AG04449 (cell line): Measurements from ENCODE around the gene SLAMF8.

Source experiments
- CTCF ChIA-PET: fragments of 350-600 bp; formaldehyde crosslinking; extraction: SDS; loops from one replicate; lab custom pipeline; 2021; ENCODE audit warnings: antibody characterized with exemption; lab: Yijun Ruan, JAX
- POLR2A ChIA-PET: fragments of 400-600, 350-600 bp; formaldehyde crosslinking; extraction: SDS; loops from one replicate; lab custom pipeline; 2020; ENCODE audit warnings: antibody characterized with exemption, inconsistent platforms; lab: Yijun Ruan, JAX
- DNase-seq: peaks from one replicate; pipeline ENCODE4 v3.0.0-alpha.2; 2010; ENCODE audit warnings: low read depth, low spot score
- H3K4me3 ChIP-seq: 2 replicates; pipeline ENCODE4 v1.5.1; 2011; ENCODE audit warnings: low read depth, mild to moderate bottlenecking, control low read depth, low read length
- TF ChIP-seq, protein P1 (sequence below): IDR thresholded peaks from one replicate; pipeline ENCODE4 v1.5.1; 2011; ENCODE audit warnings: mild to moderate bottlenecking, moderate library complexity, low read length, control low read depth, inconsistent platforms; ENCODE audit not compliant: insufficient read depth; ENCODE audit errors: missing control alignments

Gene SLAMF8

GRCh38 chr1:159823406-159823805 is 3.3 kb upstream of the SLAMF8 start:
- no peak for DNase-seq
- ChIA-PET CTCF (interaction anchor here (1.8 to 20.4 kb wide), 4 partner anchors 7 to 67 kb away, joined by 5 to 242 read pairs (median 130); partner anchors contain the start of gene FCRL6), POLR2A (no interaction called here)
- TF ChIP-seq, protein P1, sequence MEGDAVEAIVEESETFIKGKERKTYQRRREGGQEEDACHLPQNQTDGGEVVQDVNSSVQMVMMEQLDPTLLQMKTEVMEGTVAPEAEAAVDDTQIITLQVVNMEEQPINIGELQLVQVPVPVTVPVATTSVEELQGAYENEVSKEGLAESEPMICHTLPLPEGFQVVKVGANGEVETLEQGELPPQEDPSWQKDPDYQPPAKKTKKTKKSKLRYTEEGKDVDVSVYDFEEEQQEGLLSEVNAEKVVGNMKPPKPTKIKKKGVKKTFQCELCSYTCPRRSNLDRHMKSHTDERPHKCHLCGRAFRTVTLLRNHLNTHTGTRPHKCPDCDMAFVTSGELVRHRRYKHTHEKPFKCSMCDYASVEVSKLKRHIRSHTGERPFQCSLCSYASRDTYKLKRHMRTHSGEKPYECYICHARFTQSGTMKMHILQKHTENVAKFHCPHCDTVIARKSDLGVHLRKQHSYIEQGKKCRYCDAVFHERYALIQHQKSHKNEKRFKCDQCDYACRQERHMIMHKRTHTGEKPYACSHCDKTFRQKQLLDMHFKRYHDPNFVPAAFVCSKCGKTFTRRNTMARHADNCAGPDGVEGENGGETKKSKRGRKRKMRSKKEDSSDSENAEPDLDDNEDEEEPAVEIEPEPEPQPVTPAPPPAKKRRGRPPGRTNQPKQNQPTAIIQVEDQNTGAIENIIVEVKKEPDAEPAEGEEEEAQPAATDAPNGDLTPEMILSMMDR, result no peak
- no peak overlapping the region for H3K4me3 ChIP-seq

DNA sequence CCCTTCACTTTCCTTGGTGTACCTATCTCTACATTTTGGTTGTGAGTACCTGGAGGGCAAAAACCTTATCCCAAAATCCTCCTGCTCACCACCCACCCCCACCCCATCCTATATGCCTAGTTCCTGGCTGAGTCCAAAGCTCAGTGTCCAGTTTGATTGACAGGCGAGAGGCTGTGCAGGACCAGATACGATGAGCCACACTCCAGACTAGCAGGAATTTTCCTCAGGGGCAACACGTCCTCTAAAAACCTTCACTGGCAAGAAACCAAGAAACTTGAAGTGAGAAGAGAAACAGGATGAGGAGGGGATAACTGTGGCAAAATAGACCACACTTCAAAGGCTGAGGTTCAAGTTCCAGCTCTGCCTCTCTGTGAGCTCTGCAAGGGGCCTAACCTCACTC is 1.1 kb upstream of the SLAMF8 start:
- no peak for DNase-seq
- ChIA-PET POLR2A (no interaction called here), CTCF (interaction anchor here (1.0 to 20.4 kb wide), 4 partner anchors 24 to 182 kb away, joined by 3 to 207 read pairs (median 75); partner anchors contain the start of gene FCRL6)
- H3K4me3 ChIP-seq, result no peak overlapping the region
- TF ChIP-seq, protein P1, result no peak

DNA sequence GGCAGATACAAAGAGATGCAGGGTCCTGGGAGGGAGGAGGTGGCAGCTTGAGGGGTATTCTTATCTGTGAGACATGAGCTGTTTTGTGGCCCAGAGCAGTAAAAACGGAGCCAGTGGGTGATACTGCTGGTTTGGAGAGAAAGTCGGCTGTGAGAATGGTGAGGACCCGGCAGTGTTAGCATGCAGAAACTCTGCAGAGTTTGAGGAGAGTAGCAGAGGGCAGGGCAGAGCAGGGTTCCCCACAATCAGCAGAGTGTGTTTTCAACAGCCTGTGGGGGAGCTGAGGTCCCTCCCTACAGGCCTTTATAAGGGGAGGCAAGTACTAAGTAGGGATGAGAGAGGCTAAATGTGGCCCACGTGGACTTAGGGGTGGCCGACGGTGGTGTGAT is 423 bp downstream of the SLAMF8 start:
- TF ChIP-seq, protein P1, result no peak
- DNase-seq, result no peak
- no peak overlapping the region for H3K4me3 ChIP-seq
- POLR2A ChIA-PET, result no interaction called here
- CTCF ChIA-PET, result interaction anchor here (1.6 to 20.4 kb wide), 4 partner anchors 24 to 180 kb away, joined by 3 to 207 read pairs (median 75); partner anchors contain the start of gene FCRL6

GRCh38 chr1:159827549-159827948 is 876 bp downstream of the SLAMF8 start:
- ChIA-PET POLR2A (no interaction called here), CTCF (interaction anchor here (1.3 to 20.4 kb wide), 5 partner anchors 24 to 180 kb away, joined by 3 to 207 read pairs (median 7); partner anchors contain the start of gene FCRL6)
- TF ChIP-seq, protein P1, result no peak
- no peak for DNase-seq
- no peak overlapping the region for H3K4me3 ChIP-seq

GRCh38 chr1:159828176-159828575 is 1.5 kb downstream of the SLAMF8 start:
- H3K4me3 ChIP-seq, result no peak overlapping the region
- POLR2A ChIA-PET, result no interaction called here
- CTCF ChIA-PET, result interaction anchor here (1.3 to 20.4 kb wide), 4 partner anchors 7 to 63 kb away, joined by 4 to 207 read pairs (median 98); partner anchors contain the start of gene FCRL6
- DNase-seq, result no peak
- TF ChIP-seq, protein P1, result no peak

DNA sequence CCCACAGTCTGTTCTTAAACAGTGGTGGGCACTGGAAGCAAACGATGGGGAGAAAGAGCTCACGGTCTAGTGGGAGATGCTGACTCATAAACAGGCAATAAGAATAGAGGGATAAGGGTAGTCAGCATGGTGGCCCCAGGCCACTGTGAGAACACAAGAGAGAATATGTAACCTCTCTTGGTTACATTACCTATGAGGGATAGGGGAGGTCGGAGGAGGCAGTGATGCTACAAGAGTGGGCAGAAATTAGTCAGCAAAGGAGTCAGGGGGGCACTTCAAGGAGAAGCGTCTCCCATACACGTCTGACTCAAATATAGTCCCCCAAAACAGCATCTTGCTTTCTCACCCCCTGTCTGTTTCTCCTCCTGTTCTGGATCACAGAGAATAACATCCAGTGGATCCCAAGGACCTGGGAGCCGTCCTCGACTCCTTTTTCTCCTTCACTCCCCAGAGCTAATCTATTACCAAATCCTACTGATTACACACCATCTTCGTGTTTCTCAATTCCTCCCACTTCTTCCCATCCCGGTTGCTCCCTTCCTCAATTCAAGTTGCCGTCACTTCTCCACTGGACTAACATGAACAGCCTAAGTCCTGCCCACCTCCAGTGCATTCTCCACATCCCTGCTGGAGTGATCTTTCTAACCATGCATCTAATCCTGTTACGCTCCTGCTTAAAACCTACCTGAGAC is 2.1 kb downstream of the SLAMF8 start:
- POLR2A ChIA-PET, result no interaction called here
- no peak overlapping the region for H3K4me3 ChIP-seq
- TF ChIP-seq, protein P1, result no peak
- no peak for DNase-seq
- CTCF ChIA-PET, result interaction anchor here (1.3 to 20.4 kb wide), 5 partner anchors 8 to 62 kb away, joined by 4 to 207 read pairs (median 54); partner anchors contain the start of genes DUSP23 and FCRL6
